Ovary (tissue), 9 donors: ENCODE results near the gene BBS2. TPM values are rescaled to one million over a fixed set of nuclear protein-coding genes. Genes with fewer than 3 reads are reported as not detected.

Experiments
- DNase-seq, 5 donors: peaks; one replicate each; pipeline ENCODE4 v3.0.0-alpha.2; 2019 to 2020
- H3K27ac ChIP-seq, 2 donors: fragments of 200-600 bp; one replicate each; pipeline versions ENCODE4 v1.5.1 to v1.8.0; 2019 to 2022
- H3K27me3 ChIP-seq: fragments of 200-600 bp; one replicate; pipeline ENCODE4 v1.8.0; 2022
- H3K36me3 ChIP-seq: fragments of 200-600 bp; sonication (generic); one replicate; pipeline ENCODE4 v1.5.1; 2019
- H3K4me1 ChIP-seq: one replicate; pipeline ENCODE4 v1.8.1; 2013; ENCODE audit warnings: mild to moderate bottlenecking, moderate library complexity; ENCODE audit not compliant: insufficient read depth
- H3K4me3 ChIP-seq: fragments of 200-600 bp; sonication (generic); one replicate; pipeline ENCODE4 v1.5.1; 2017
- H3K9me3 ChIP-seq, 2 donors: fragments of 200-600 bp in 1 of 2; sonication (generic) in 1 of 2; one replicate each; pipeline versions ENCODE4 v1.5.1 to v1.8.1; 2013 to 2019; ENCODE audit warnings: mild to moderate bottlenecking in 1 of 2, moderate library complexity in 1 of 2
- CTCF ChIP-seq, 3 donors: fragments of 450-650 bp in 2 of 3; fragments of 200-600 bp in 1 of 3; IDR thresholded peaks; one replicate each; pipeline versions ENCODE4 v1.5.1 to v1.8.0; 2016 to 2022; ENCODE audit warnings: antibody characterized with exemption in 3 of 3, mild to moderate bottlenecking in 1 of 3
- EP300 ChIP-seq: sonication (generic); formaldehyde crosslinking; IDR thresholded peaks from one replicate; pipeline ENCODE4 v1.6.1; 2017; ENCODE audit warnings: antibody characterized with exemption
- POLR2A ChIP-seq: fragments of 450-650 bp; IDR thresholded peaks from one replicate; pipeline ENCODE4 v1.6.1; 2017; ENCODE audit warnings: antibody characterized with exemption, mild to moderate bottlenecking, moderate library complexity
- WGBS, 3 donors: extraction: QIAGEN DNeasy Blood & Tissue Kit in 1 of 3; methylation state at CpG; one replicate each; pipeline versions ENCODE4 v1.1.5 to v1.1.7; 2013 to 2017; 5-methylcytosine and 5-hydroxymethylcytosine counted together
- intact Hi-C, 4 donors: fragments of 100-400 bp; cut with DNase I; formaldehyde crosslinking; loops; one replicate each; pipeline versions ENCODE4 v1.11.0 to v1.15.1; 2022 to 2023
- polyA plus RNA-seq, 2 donors: library from polyadenylated mRNA; stranded (reverse); fragments of 200-250 nt in 1 of 2; fragments of 350-450 nt in 1 of 2; fragmentation: Illumina TruSeq in 1 of 2; extraction: RNeasy Lipid Tissue Mini Kit (QIAGEN cat#74804) in 1 of 2; gene quantifications; one replicate each; pipeline ENCODE4 v1.2.3, GENCODE V29; 2013 to 2014
- total RNA-seq, 7 donors: library from RNA; depleted of rRNA in 2 of 7; stranded (reverse); fragments of >200 nt in 2 of 7; fragmentation: NEBNext Ultra II Directional in 3 of 7; extraction: Animal tissue kit (Norgen Biotek cat#: 25700) in 3 of 7; gene quantifications; one replicate each; pipeline versions ENCODE4 v1.1.0 to v1.2.4, GENCODE V29; 2016 to 2023
- donor health status: DM: no; HTN: no; CAD: no; lungs with moderate emphysema.
- donor health status: DM: no; HTN: no; CAD: no.
- donor health status: Bipolar disorder and iron deficiency.
- donor health status: DM: yes; HTN: yes; CAD: no.
- donor health status: DM: no; HTN: no; CAD: no.
- donor health status: DM: yes; HTN: yes; CAD: no.

The BBS2 gene
- total and polyA plus RNA-seq, 9 donors: 47.9 to 86.2 (median 67.1) TPM

GRCh38 chr16:56488035-56488434 lies 31.8 kb downstream of the BBS2 start:
- TF ChIP-seq CTCF (IDR thresholded peaks at IDR 0.05) (no peak), EP300 (no peak), POLR2A (no peak)
- Histone ChIP-seq H3K4me3 (no peak overlapping the region), H3K4me1 (no peaks in the 10 kb centered on the region), H3K9me3 (no peaks in the 10 kb centered on the region), H3K27ac (no peak overlapping the region), H3K27me3 (no peaks in the 10 kb centered on the region), H3K36me3 (no peaks in the 10 kb centered on the region)
- WGBS, 3 donors: 66 to 74% (median 70%) methylated on average over 5 of the region's 5 CpGs
- no peak for DNase-seq
- intact Hi-C loops: no loop called here

DNA sequence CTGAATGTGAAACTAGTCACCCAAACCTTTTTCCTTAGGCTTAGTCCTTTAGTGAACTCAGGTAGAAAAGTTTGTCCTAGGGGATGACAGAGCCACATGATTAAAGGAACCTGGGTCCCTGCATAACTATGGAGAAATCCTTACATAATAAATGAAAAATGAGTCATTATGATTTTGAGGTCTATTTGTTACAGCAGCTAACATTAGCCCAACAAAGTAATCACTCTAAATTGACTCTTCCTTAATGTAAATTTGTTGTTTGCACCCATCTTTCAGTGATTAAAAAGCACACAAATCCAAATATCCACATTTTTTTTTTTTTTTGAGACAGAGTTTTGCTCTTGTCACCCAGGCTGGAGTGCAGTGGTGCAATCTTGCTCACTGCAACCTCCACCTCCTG lies 36.4 kb downstream of the BBS2 start:
- H3K27ac ChIP-seq: no peak overlapping the region
- no peak for DNase-seq
- TF ChIP-seq CTCF (IDR thresholded peaks at IDR 0.05) (no peak), EP300 (no peak), POLR2A (no peak)
- intact Hi-C loops: no loop called here
- no peaks in the 10 kb centered on the region for H3K27me3 ChIP-seq
- no peaks in the 10 kb centered on the region for H3K4me1 ChIP-seq
- no peaks in the 10 kb centered on the region for H3K9me3 ChIP-seq
- no peak overlapping the region for H3K4me3 ChIP-seq
- no peaks in the 10 kb centered on the region for H3K36me3 ChIP-seq

DNA sequence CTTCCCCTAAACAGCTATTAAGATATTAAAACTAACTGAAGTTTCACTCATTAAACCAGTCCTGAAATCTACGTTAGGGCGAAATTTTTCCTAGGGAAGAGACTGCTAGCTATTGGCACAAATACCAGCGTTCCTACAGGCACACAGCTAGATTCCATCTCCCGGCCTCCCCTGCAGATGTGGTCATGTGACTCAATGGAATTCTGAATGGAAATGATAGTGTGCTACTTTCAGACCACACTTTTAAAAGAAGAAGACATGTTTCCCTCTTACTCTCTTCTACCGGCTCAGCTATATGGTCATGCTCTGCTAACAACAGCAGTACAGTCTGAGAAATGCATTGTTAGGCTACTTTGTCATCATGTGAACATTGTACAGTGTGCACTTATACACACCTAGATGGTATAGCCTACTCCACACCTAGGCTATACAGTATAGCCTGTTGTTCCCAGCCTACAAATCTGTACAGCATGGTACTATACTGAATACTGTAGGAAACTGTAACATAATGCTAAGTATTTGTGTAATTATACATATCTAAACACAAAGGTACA lies 37.1 kb downstream of the BBS2 start:
- H3K36me3 ChIP-seq: no peaks in the 10 kb centered on the region
- no peak for DNase-seq
- H3K4me1 ChIP-seq: no peaks in the 10 kb centered on the region
- intact Hi-C loops: no loop called here
- no peaks in the 10 kb centered on the region for H3K27me3 ChIP-seq
- WGBS, 3 donors: 79 to 85% (median 81%) methylated on average over 5 of the region's 5 CpGs
- no peak overlapping the region for H3K4me3 ChIP-seq
- no peaks in the 10 kb centered on the region for H3K9me3 ChIP-seq
- TF ChIP-seq CTCF (IDR thresholded peaks at IDR 0.05) (no peak), POLR2A (no peak), EP300 (no peak)
- H3K27ac ChIP-seq: no peak overlapping the region

DNA sequence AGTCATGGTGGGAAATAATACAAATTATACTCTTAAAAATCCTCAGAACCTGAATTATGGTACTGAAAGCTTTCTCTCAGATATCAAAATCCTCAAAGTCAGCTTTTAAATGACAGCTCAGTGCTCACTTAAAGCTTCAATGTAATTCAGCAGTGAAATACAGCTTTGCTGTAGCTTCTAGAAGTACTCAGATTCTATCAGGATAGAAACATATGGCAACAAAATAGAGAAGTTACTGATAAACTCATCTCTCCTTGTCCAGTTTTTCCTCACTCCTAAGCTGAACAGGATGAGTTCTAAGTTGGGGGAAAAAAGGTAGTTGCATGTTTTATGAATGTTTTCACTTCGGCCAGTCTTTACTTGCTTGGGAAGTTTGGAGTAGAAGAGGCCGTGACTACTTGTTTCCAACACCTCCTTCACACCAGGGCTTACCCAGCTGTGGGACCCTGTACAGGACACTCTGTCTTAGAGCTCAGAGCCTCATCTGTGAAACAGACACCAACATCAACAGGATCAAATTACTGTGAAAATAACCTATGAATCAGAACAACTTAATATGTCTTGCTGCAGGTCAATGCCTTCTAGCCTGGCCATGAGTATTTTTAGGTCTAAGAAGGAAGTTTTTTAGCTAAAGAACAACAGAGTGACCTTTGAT lies 38.2 kb downstream of the BBS2 start:
- TF ChIP-seq CTCF (IDR thresholded peaks at IDR 0.05) (no peak), POLR2A (no peak)
- H3K27me3 ChIP-seq: no peaks in the 10 kb centered on the region
- H3K9me3 ChIP-seq: no peaks in the 10 kb centered on the region
- no peak overlapping the region for H3K27ac ChIP-seq
- no peaks in the 10 kb centered on the region for H3K36me3 ChIP-seq
- 89 to 91% (median 90%) methylated on average over 2 of the region's 2 CpGs for WGBS, 3 donors
- no peaks in the 10 kb centered on the region for H3K4me1 ChIP-seq
- H3K4me3 ChIP-seq: no peak overlapping the region
- intact Hi-C loops: no loop called here
- DNase-seq: no peak
